Kidney tubule cell (primary cell): ENCODE measurements around the gene GINS2.

Experiments
- DNase-seq: peaks from one replicate; pipeline ENCODE4 v3.0.0-alpha.2; 2018; ENCODE audit warnings: low spot score

The GINS2 gene

DNA sequence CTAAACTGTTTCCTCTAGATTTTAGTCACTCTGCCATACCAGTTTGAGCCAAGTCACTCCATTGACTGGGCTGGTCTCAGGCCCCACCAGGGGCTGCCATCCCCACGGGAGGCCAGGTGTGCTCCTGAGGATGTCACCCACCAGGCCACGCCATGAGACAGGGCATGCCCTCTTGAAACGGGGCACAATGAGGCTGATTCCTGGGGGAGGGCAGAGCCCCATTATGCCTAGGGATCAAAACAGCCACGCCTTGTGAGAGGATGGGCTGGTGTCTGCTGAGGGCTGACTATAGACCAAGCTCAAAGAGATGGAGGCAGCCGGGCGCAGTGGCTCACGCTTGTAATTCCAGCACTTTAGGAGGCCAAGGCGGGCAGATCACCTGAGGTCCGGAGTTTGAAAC is 21.5 kb downstream of the GINS2 start:
- no peak for DNase-seq

DNA sequence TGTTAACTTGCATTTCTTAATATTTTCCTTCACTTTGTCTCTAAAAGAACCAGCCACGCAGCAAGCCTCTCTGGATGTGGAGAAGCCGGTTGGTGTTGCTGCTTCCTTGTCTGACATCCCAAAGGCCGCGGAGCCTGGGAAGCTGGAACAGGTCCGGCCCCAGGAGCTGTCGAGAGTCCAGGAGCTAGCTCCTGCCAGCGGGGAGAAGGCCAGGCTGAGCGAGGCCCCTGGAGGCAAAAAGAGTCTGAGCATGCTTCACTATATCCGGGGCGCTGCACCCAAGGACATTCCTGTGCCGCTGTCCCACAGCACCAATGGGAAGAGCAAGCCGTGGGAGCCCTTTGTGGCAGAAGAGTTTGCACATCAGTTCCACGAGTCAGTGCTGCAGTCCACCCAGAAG is 22.8 kb downstream of the GINS2 start:
- no peak for DNase-seq

DNA sequence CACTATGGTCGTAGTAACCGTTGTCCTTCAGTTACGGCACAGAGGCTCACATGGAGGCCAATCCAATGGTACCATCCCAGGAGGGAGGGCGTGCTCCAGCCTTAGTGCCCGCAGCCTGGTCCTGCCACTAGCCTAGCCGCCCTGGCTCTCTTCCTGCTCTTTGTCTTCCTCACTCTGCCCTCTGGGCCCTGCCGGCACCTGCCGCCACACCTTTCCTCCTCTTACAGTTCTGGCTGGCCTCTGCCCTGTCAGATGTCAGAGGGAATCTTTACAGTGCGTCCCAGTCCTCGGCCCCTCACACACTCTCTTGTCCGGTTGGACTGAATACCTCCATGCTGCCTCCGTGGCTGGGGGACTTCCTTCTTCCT is 23.4 kb downstream of the GINS2 start:
- DNase-seq: no peak

DNA sequence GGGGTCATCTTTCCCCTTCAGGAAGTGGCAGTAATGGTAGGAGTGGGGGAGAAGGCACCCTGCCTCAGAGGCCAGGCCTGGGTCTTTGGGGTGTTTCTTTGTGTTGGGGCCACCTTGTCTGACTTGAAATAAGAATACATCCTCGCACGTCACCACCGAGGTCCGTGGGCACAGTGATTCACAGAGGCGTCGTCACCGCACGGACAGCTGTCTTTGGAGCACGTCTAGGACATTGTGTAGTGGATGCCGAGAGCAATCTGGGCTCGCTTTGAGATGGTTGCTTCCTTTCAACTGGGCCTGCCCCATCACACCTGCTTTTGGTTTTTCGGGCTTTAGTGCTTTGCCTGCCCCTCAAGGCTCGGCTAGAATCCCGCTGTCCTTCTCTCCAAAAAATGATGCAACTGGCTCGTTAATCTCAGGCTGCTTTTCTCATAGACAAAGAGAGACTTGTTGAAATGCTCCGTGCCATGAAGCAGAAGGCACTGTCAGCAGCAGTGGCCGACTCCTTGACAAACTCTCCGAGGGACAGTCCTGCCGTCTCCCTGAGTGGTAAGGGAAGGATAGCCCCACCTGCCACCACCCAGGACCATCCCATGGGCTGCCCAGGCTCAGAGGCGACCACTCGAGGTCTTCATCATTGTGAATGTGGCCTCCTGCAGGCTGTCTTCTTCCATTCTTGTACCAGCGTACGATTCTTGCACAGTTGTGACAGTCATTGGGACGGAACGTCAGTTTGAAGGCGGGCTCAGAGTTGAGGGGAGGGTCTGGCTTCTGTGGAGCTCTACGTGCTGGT is 24.0 kb downstream of the GINS2 start:
- no peak for DNase-seq

DNA sequence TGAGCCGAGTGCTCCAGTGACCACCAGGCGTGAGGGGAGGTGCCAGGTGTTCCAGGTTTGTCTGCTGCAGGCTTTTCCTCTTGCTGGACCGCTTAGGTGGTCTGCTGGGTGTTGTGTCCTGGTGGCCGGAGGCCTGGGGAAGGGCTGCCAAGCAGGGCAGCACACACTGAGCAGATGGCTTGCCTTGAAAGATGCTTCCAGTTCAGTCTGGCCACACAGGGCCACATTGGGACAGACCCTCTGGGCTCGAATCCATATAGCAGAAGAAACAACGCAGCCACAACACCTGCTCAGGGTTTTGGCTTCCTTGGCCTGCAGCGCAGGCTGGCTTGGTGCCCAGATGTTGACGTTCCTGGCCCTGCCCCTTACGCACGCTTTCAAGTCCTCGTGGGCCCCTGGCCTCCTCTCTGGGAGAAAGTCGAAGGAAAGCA is 24.8 kb downstream of the GINS2 start:
- no peak for DNase-seq

DNA sequence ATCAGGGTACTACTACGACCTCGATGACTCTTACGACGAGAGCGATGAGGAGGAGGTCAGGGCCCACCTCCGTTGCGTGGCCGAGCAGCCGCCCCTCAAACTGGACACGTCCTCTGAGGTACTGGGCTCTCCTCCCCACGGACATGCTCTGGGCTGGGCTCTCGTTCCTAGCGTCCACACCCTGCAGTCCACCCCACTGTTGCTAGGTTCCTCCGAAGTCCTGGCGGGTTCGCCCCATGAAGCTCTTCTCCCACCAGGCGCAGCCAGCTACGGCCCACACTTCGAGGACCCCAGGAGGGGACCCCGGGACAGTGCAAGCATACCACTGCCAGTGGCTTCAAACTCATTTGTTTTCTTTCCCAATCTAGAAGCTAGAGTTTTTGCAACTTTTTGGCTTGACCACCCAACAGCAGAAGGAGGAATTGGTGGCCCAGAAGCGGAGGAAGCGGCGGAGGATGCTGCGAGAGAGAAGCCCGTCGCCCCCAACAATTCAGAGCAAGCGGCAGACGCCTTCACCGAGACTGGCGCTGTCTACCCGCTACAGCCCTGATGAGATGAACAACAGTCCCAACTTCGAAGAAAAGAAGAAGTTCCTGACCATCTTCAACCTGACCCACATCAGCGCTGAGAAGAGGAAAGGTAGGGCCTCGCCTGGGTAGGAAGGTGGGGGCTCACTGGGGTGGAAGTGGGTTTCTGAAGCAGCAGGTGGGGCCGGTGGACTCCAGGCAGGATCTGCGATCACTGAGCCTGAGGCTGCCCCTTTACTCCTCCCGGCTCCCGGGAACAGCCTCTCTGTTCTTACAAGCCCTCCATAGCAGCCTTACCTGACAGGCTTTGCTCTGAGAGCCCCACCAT is 25.6 kb downstream of the GINS2 start:
- no peak for DNase-seq

DNA sequence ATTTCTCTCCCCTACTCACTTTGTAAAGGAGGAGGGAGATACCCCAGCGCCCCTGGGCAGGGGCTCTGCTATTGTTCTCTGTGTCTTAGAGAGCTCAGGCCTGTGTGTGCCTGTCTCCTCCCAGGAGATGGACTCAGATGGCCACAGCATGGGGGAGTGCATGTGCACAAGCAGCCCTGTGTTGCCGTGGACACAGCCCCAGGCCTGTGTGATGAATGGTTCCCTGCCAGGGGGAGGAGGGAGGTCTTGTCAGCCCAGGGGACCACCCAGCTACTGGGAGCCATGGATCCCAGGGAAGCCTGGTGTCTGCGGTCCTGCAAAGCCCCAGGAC is 26.3 kb downstream of the GINS2 start:
- no peak for DNase-seq

DNA sequence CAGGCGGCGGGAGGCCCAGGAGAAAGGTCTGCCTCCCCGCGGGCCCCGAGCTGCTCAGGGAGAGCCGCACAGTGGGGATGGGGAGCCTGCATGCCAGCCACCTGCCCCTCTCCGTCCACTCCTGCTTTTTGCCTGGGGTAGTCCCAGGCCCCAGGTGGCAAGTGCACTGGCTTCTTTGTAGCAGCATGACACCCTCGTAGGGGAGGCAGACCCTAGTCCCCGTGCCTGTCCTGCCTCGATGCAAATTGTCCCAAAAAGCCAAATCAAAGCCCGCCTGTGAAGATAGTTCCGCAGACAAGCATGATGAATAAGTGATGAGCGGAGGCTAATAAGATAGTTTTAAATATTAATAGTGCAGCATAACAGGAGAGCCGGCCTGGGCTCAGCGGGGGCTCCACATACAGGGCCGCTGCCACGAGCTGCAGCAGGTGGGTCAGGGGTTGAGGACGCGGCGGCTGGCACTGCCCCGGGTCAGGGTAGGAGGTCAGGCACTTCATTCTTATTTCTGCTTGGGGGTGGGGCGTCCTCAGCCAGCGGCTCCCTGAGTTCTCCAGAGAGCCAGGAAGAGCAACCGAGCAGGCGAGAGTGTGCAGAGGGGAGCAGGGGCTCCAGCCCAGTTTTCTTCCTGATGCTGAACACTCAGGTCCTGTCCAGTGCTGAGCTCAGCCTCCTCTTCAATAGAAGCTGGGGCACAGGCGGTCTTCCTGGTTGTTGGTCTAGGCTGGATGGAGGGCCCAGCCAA is 26.8 kb downstream of the GINS2 start:
- no peak for DNase-seq

DNA sequence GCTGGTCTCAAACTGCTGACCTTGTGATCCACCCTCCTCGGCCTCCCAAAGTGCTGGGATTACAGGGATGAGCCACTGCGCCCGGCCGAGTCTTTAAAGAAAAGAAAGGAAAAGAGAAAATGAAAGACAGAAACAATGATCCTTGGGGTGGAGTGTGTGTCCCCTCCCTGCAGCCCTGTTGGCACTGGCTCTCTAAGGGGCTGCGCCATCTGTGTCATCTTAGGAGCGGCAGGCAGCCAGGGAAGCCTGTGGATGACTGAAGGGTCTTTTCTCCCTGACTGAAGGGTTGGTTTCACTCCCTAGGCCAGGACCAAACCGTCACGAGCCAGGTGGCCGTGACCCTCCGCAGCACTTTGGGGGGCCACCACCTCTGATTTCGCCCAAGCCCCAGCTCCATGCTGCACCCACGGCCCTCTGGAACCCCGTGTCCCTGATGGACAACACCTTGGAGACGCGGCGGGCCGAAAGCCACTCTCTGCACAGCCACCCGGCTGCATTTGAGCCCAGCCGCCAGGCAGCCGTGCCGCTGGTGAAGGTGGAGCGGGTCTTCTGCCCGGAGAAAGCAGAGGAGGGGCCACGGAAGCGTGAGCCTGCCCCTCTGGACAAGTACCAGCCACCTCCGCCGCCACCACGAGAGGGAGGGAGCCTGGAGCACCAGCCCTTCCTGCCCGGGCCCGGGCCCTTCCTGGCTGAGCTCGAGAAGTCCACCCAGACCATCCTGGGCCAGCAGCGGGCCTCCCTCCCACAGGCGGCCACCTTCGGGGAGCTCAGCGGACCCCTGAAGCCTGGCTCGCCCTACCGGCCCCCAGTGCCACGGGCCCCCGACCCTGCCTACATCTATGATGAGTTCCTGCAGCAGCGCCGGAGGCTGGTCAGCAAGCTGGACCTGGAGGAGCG is 27.7 kb downstream of the GINS2 start:
- DNase-seq: no peak

DNA sequence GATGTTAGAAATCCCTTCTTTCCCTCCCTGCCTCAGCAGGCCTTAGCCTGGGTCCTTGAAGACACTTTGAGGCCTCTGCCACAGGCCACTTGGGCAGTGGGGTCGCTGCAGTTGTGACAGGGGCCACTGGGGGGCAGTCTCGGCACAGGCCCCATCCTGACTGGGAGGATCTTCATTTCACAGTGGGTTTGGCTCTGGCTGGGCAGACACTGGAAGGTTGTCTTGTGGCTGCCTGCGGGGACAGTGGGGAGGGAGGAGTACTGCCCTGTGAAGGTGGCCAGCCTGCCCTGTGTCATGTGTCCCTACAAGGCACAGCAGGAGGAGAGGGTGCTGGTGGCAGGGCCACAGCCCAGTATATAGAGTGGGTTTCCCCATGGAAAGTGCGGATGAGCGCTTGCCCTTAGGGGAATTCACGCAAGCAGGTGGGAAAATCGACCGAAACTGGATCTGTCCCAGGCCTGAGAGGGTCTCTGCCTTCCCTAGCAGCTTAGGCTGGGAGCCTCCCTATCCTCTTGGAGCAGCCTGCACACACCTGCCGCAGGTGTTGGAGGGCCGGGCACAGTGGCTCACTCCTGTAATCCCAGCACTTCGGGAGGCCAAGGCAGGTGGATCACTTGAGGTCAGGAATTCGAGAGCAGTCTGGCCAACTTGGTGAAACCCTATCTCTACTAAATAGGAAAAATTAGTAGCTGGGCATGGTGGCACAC is 28.8 kb downstream of the GINS2 start:
- DNase-seq: peak; percentile 53

DNA sequence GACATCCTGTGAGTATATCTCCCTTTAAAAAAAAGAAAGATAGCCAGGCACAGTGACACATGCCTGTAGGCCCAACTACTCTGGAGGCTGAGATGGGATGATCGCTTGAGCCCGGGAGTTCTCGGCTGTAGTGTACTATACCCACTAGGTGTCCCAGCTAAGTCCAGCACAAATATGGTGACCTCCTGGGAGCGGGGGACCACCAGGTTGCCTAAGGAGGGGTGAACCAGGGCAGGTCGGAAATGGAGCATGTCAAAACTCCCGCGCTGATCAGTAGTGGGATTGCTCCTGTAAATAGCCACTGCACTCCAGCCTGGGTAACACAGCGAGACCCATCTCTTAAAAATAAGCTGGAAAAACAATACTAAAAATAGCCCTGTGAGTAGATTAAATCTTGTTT is 29.4 kb downstream of the GINS2 start:
- DNase-seq: no peak

DNA sequence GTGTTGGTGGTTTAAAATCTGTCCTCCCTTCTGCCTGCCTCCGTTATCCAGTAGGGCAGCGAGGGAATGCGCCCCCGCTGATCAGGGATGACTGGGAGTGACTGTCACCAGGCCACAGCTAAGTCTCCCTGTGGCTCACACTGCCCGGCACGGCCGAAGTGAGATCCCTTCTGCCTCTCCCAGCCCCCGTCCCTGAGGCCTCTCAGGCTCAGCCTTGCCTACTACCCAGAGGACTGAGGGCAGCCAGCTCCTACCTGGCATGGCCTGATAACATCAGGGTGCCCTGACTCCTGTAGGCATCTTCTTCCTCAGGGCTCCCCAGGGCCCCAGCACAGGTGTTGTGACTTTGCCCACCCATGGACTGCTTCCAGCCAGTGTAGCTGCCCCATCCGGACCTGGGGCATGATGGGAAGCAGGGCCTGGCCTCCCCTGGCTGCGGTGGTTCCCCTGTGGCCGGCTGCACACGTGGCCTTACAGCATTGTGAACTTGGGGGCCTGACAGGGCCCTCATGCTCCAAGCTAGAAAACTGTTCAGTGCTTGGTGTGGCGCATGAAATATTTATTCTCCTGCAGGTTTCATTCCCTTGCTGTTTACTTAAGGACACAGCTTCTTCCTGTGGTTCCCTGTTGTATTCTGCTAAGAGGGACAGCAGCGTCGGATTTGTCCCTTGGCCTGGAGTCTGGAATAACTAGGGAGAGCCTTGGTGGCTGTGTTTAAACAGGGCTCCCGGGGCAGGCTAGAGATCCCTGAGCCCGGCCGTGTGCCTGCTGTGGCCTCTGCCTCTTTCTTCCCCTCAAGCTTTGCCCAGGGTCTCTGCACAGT is 30.0 kb downstream of the GINS2 start:
- DNase-seq: no peak

DNA sequence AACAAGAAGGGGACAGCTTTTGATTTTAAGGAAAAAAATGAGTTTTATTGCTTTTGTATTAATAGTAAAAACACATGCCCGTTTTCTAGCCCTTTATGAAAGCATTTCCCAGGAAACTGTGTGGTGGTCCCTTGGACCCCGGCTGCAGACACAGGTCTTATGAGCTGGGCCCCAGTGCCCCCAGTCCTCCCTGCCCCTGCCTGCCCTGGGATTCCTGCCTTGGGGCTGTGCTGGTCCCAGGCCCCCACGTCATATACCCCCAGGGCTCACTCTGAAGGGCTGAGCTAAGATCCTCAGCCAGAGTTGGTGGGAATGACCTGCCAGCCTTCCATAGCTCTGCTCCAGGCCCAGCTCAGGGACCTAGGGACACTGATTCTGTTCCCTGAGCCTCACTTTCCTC is 30.8 kb downstream of the GINS2 start:
- DNase-seq: no peak

DNA sequence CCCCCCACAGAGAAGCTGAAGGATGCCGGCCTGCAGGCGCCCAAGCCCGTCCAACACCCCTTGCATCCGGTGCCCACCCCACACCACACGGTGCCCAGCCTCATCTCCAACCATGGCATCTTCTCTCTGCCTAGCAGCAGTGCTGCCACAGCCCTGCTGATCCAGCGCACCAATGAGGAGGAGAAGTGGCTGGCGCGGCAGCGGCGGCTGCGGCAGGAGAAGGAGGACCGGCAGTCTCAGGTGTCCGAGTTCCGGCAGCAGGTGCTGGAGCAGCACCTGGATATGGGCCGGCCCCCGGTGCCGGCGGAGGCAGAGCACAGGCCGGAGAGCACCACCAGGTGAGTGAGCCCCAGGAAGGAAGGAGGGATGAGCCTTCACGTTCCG is 31.5 kb downstream of the GINS2 start:
- DNase-seq: no peak

DNA sequence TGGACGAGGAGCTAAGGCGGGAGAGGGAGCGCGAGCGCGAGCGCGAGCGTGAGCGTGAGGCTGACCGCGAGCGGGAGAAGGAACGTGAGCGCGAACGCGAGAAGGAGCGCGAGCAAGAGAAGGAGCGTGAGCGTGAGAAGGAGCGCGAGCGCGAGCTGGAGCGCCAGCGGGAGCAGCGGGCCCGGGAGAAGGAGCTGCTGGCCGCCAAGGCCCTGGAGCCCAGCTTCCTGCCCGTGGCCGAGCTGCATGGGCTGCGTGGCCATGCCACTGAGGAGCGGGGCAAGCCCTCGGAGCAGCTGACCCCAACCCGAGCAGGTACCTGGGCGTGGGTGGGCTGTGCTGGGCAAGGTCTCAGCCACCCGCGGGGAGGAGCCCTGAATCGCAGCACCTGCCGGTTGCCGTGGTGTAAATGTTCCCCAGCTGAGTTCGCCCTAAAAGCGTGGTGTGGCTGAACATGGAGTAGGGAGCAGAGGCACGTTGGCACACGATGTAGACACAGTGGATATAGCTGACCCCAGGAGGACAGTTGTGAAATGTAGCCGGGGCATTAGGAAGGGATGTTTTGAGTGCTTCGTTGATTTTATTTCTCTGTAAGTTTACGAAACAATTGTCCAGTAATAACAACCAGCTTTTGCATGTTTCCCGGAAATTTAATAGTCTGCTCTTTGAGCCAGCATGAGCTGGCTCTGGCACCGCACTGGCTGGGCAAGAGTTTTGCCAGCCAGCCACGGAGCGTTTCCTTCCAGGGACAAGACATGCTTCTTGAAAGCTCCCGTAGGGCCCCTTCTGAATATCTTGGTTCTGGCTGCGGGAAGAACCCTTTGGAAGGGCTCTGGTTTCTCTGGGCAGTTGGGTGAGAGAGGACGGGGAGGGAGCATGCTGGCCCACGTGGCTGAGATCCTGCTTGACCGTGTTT is 32.1 kb downstream of the GINS2 start:
- no peak for DNase-seq

DNA sequence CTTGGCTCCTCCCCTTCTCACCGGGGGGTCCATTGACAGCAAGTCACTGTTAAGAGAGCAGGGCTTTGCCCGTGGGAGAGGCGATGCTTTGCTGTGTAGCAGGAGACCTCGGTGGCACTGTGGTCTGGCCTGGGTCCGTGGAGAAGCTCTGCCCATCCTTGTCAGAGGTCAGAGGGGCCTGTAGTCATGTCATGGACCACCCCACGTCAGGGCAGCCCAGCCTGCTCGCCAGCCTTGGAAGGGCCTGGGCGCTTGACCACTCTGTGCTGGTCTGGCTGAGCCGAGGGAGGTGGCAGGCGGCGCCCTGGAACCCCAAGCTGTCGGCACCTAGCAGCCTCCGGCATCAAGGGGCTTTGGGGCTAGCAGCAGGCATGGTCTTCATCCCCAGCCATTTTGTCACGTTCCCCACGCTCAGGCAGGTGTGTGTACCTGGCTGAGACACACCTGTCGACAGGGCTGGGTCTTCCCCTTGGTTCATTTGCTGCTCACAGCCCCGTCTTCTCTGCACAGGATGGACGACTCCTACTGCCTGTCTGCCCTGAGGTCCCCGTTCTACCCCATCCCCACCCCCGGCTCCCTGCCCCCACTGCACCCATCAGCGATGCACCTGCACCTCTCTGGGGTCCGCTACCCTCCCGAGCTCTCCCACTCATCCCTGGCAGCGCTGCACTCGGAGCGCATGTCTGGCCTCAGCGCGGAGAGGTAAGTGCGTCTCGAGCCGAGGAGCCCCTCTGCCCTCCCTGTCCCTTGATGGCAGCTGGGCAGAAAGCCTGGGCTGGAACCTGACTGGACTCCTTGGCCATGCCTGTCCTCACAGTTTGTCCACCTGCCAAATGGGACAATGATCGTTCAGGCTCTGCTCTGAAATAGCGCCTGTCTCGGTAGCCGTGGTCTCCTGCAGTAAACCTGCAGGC is 33.3 kb downstream of the GINS2 start:
- DNase-seq: no peak

DNA sequence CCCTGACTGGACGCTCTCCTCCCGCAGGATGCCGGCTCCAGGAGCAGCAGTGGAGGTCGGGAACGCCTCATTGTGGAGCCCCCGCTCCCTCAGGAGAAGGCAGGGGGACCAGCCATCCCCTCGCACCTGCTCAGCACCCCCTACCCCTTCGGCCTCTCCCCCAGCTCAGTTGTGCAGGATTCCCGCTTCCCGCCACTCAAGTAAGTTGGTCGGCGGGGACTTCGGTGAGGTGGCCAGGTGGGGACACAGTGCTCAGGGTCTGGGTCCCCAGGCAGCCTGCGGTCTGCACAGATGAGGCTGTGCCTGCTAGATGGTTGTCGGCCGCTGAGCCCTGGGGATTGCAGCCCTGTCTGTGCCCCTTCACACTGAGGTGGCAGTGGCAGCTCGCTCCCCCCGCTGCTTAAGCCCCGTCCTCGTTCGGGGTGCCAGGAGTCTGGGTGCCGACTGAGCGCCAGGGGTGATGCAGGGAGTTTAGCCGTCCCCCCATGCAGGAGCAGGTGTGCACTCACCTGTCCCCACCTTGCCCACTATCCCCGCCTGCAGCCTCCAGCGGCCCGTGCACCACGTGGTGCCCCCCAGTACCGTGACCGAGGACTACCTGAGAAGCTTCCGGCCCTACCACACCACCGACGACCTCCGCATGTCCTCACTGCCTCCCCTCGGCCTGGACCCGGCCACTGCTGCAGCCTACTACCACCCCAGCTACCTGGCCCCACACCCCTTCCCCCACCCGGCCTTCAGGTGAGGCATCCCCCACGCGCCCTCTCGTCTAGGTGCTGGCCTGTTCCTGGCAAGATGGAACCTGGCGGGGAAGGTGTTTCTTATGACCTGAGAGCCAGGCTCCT is 34.3 kb downstream of the GINS2 start:
- DNase-seq: no peak
